Measurements from ENCODE around the gene JPT1.

DNA sequence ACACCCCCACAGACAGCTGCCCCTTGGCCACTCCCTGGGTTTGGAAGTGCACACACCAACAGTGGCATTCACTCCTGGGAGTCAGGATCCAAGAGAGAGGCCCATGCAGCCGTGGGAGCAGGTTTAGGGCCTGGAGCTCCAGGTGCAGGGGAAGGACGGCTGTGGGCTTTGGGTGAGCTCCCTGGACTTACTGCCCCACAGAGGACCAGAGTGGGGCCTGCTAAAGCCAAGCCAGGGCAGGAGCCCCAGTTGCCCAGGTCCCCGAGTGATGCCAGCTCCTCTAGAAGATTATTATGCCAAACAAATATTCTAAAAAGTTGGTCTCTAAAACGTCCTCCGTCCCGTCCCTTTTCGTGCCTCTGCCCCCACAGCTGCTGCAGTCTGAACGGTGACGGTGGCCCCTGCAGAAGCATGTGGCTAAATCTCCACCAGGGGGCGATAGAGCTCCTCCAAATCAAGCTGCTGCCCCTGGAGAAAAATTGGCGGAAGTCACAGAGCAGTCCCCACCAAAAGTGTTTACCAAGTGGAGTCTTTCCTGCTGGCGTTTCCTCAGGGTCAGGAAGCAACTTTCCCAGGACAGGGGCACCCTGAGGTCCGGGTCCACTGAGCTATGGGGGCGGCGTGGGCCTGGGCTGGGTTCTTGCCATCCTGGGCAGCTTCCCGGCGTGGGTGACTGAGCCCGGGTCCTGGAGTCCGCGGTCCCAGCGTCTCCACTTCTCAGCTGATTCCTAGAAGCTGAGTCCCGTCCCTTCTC lies 40.3 kb downstream of the JPT1 start:
- TF ChIP-seq GATA2 (IDR thresholded peaks at IDR 0.05; ENCODE audit: low read depth, low read length) (no peak), GATA3 (IDR thresholded peaks at IDR 0.05; ENCODE audit: low read depth, low read length) (no peak)

Data from SH-SY5Y (cell line).